Prostate gland (tissue), 2 donors: Measurements from ENCODE around the gene OXCT2.
"Not testable (repeated sequence)": the region's sequence is repeated elsewhere in the genome, so short reads cannot be mapped to it uniquely, and the experiment has no call there.

Experiments
- CTCF ChIP-seq, 4 experiments: fragments of 200-600 bp in 2 of 4; fragments of 450-650 bp in 2 of 4; sonication (generic) in 2 of 4; IDR thresholded peaks; 1 replicate in 3 of 4; 2 replicates in 1 of 4; pipeline ENCODE4 v1.5.1; 2016 to 2019; ENCODE audit warnings: antibody characterized with exemption in 4 of 4, mild to moderate bottlenecking in 2 of 4, moderate library complexity in 2 of 4
- POLR2A ChIP-seq: fragments of 450-650 bp; IDR thresholded peaks from one replicate; pipeline ENCODE4 v1.6.1; 2016; ENCODE audit warnings: antibody characterized with exemption, mild to moderate bottlenecking
- POLR2AphosphoS5 ChIP-seq: sonication (generic); formaldehyde crosslinking; IDR thresholded peaks from one replicate; pipeline ENCODE4 v1.6.1; 2017; ENCODE audit warnings: antibody characterized with exemption

DNA sequence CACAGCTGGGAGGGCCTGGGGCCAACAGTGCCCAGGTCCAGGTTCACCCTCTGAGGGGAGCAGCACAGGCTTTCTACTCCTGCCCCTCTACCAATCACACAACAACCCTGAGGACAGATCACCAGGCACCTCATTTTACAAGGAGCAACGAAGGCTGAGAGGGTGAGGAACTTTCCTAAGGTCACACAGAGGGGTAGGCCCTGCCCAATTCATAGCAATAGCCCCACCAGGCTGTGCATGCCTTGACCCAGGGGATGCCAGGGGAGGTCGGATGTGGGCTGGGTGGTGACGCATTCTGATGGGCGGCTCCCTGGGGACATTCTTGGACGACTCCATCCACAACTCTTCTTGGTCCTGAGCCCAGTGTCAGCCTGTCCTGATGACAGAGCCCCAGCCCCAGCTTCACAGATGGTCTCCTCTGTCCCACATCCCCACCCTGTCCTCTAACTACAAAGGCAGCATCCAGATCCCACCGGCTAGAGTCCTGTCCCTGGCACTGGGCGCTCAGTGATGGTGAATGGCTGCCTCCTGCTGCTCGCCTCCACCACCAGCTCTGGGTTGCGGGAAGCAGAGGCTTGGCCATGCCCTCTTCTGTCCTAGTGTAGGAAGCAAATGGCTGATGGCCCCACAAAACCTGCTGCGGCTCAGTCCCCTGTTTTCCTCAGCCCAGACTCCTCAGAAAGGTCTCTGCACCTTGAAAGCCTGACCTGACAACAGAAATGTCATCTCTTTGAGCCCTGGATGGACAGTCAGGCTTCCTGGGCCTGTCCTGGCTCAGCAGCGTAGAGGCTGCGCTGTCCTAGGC is 15.4 kb upstream of the OXCT2 start:
- TF ChIP-seq POLR2A; CTCF (IDR thresholded peaks at IDR 0.05); POLR2AphosphoS5: not testable (repeated sequence)
